Suprapubic skin (tissue), 4 donors: ENCODE results near the gene ALG5. TPM values are rescaled to one million over a fixed set of nuclear protein-coding genes. Genes with fewer than 3 reads are reported as not detected.

Experiments
- DNase-seq, 2 donors: peaks; one replicate each; pipeline ENCODE4 v3.0.0-alpha.2; 2019; ENCODE audit warnings: low spot score in 2 of 2
- H3K27ac ChIP-seq: fragments of 200-600 bp; sonication (generic); one replicate; pipeline ENCODE4 v1.5.1; 2019
- H3K27me3 ChIP-seq: fragments of 200-600 bp; sonication (generic); one replicate; pipeline ENCODE4 v1.5.1; 2019
- H3K36me3 ChIP-seq: fragments of 200-600 bp; sonication (generic); one replicate; pipeline ENCODE4 v1.5.1; 2019
- H3K4me1 ChIP-seq: fragments of 200-600 bp; sonication (generic); one replicate; pipeline ENCODE4 v1.5.1; 2019
- H3K4me3 ChIP-seq: fragments of 200-600 bp; sonication (generic); one replicate; pipeline ENCODE4 v1.5.1; 2019; ENCODE audit warnings: mild to moderate bottlenecking
- H3K9me3 ChIP-seq: fragments of 200-600 bp; sonication (generic); one replicate; pipeline ENCODE4 v1.5.1; 2019
- EP300 ChIP-seq: sonication (generic); formaldehyde crosslinking; IDR thresholded peaks from one replicate; pipeline ENCODE4 v1.6.1; 2017; ENCODE audit warnings: antibody characterized with exemption
- POLR2A ChIP-seq, 2 donors: fragments of 450-650 bp; IDR thresholded peaks; one replicate each; pipeline ENCODE4 v1.6.1; 2017; ENCODE audit warnings: antibody characterized with exemption in 2 of 2, mild to moderate bottlenecking in 2 of 2, moderate library complexity in 2 of 2
- POLR2AphosphoS5 ChIP-seq, 3 donors: sonication (generic); formaldehyde crosslinking; IDR thresholded peaks; one replicate each; pipeline ENCODE4 v1.6.1; 2017; ENCODE audit warnings: antibody characterized with exemption in 3 of 3
- WGBS: methylation state at CpG from one replicate; pipeline ENCODE4 v1.1.5; 2018; 5-methylcytosine and 5-hydroxymethylcytosine counted together
- total RNA-seq, 4 donors: library from RNA; depleted of rRNA; stranded (reverse); fragments of >200 nt; gene quantifications; one replicate each; pipeline ENCODE4 v1.1.0, GENCODE V29; 2016
- TF ChIP-seq, protein P1 (sequence below), 2 donors: fragments of 200-600 bp in 1 of 2; fragments of 450-650 bp in 1 of 2; sonication (generic) in 1 of 2; IDR thresholded peaks; one replicate each; pipeline ENCODE4 v1.5.1; 2016 to 2019; ENCODE audit warnings: antibody characterized with exemption in 2 of 2, mild to moderate bottlenecking in 1 of 2, moderate library complexity in 1 of 2

ALG5 gene
- total RNA-seq, 4 donors from 2014 or later: 9.3 to 20.6 (median 16.7) TPM

GRCh38 chr13:36981156-36981743, 17.9 kb downstream of the ALG5 start:
- 30% methylated on average over 6 of the region's 6 CpGs for WGBS
- no peaks in the 10 kb centered on the region for H3K4me1 ChIP-seq
- no peaks in the 10 kb centered on the region for H3K9me3 ChIP-seq
- no peak for DNase-seq
- no peak overlapping the region for H3K27ac ChIP-seq
- no peaks in the 10 kb centered on the region for H3K27me3 ChIP-seq
- peaks cover 48% of the 10 kb centered on the region for H3K36me3 ChIP-seq
- TF ChIP-seq POLR2AphosphoS5 (IDR thresholded peaks at IDR 0.05) (no peak), POLR2A (IDR thresholded peaks at IDR 0.05) (no peak), EP300 (no peak)
- TF ChIP-seq, protein P1, sequence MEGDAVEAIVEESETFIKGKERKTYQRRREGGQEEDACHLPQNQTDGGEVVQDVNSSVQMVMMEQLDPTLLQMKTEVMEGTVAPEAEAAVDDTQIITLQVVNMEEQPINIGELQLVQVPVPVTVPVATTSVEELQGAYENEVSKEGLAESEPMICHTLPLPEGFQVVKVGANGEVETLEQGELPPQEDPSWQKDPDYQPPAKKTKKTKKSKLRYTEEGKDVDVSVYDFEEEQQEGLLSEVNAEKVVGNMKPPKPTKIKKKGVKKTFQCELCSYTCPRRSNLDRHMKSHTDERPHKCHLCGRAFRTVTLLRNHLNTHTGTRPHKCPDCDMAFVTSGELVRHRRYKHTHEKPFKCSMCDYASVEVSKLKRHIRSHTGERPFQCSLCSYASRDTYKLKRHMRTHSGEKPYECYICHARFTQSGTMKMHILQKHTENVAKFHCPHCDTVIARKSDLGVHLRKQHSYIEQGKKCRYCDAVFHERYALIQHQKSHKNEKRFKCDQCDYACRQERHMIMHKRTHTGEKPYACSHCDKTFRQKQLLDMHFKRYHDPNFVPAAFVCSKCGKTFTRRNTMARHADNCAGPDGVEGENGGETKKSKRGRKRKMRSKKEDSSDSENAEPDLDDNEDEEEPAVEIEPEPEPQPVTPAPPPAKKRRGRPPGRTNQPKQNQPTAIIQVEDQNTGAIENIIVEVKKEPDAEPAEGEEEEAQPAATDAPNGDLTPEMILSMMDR (IDR thresholded peaks at IDR 0.05): peak in 1 of 2 donors; percentile 21
- no peak overlapping the region for H3K4me3 ChIP-seq

- no peak overlapping the region for H3K27ac ChIP-seq
- WGBS: 87% methylated on average over 7 of the region's 7 CpGs
- TF ChIP-seq POLR2A (IDR thresholded peaks at IDR 0.05) (no peak), POLR2AphosphoS5 (IDR thresholded peaks at IDR 0.05) (no peak), EP300 (no peak)
- TF ChIP-seq, protein P1 (IDR thresholded peaks at IDR 0.05): no peak
- peaks cover 49% of the 10 kb centered on the region for H3K36me3 ChIP-seq
- no peaks in the 10 kb centered on the region for H3K27me3 ChIP-seq
- no peak overlapping the region for H3K4me3 ChIP-seq
- no peaks in the 10 kb centered on the region for H3K4me1 ChIP-seq
- peaks cover 2% of the 10 kb centered on the region for H3K9me3 ChIP-seq
- DNase-seq: no peak
These were observed 19.6 kb downstream of the ALG5 start for GRCh38 chr13:36979361-36980050.

GRCh38 chr13:36975172-36975571, 24.0 kb downstream of the ALG5 start:
- TF ChIP-seq, protein P1 (IDR thresholded peaks at IDR 0.05): no peak
- TF ChIP-seq POLR2A (IDR thresholded peaks at IDR 0.05) (no peak), POLR2AphosphoS5 (IDR thresholded peaks at IDR 0.05) (no peak), EP300 (no peak)
- Histone ChIP-seq H3K9me3 (peaks cover 2% of the 10 kb centered on the region), H3K4me1 (no peaks in the 10 kb centered on the region), H3K27ac (no peak overlapping the region), H3K36me3 (peaks cover 47% of the 10 kb centered on the region), H3K4me3 (no peak overlapping the region), H3K27me3 (no peaks in the 10 kb centered on the region)
- DNase-seq: no peak
- WGBS: 73% methylated on average over 1 of the region's 1 CpG

DNA sequence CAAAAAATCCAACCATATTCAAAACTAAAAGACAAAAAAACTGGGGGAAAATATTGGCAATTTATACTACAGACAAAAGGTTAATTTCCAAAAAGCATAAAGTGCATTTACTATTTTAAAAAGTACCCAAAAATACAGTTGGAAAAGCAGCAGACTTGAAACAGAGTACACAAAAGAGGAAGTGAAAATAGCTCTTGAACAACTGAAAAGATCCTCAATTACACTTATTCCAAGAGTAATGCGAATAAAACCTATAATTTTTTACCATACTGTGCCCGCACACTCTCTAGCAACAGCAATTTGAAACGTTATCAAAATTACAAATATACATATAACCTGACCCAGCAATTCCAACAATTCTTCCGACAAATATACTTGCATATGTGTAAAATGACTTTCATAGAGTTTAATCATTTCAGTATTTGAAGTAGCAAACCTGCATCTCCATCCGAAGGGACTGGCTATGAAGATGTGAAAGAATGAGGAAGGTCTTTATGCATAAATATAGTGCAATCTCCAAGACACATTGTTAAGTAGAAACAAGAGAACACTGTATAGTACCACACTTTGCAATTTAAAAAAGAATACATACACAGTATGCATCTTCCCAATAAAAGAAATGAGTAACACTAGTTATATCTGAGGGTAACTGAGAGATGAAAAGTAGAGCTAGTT, 25.4 kb downstream of the ALG5 start:
- H3K27me3 ChIP-seq: no peaks in the 10 kb centered on the region
- no peaks in the 10 kb centered on the region for H3K4me1 ChIP-seq
- no peak for DNase-seq
- 94% methylated on average over 5 of the region's 5 CpGs for WGBS
- H3K9me3 ChIP-seq: peaks cover 2% of the 10 kb centered on the region
- H3K4me3 ChIP-seq: no peak overlapping the region
- no peak overlapping the region for H3K27ac ChIP-seq
- no peak for TF ChIP-seq POLR2A (IDR thresholded peaks at IDR 0.05)
- TF ChIP-seq EP300: no peak
- TF ChIP-seq POLR2AphosphoS5 (IDR thresholded peaks at IDR 0.05): no peak
- TF ChIP-seq, protein P1 (IDR thresholded peaks at IDR 0.05): no peak
- H3K36me3 ChIP-seq: peaks cover 52% of the 10 kb centered on the region

- H3K36me3 ChIP-seq: peaks cover 51% of the 10 kb centered on the region
- DNase-seq: no peak
- TF ChIP-seq POLR2AphosphoS5 (IDR thresholded peaks at IDR 0.05) (no peak), POLR2A (IDR thresholded peaks at IDR 0.05) (no peak), EP300 (no peak)
- TF ChIP-seq, protein P1 (IDR thresholded peaks at IDR 0.05): no peak
These were observed 26.1 kb downstream of the ALG5 start for GRCh38 chr13:36973009-36973408.

More at GRCh38 chr13:36973009-36973408, 26.1 kb downstream of the ALG5 start:
- Histone ChIP-seq H3K4me3 (no peak overlapping the region), H3K4me1 (no peaks in the 10 kb centered on the region), H3K27ac (no peak overlapping the region), H3K9me3 (peaks cover 2% of the 10 kb centered on the region), H3K27me3 (no peaks in the 10 kb centered on the region)
- WGBS: 100% methylated on average over 1 of the region's 1 CpG
